GM12892 (cell line): ENCODE data around the gene RAD9B.
"Not testable (repeated sequence)": the region's sequence is repeated elsewhere in the genome, so short reads cannot be mapped to it uniquely, and the experiment has no call there.

ENCODE experiments used
- DNase-seq: peaks from one replicate; pipeline ENCODE4 v3.0.0; 2011; ENCODE audit not compliant: insufficient read length
- FAIRE-seq: peaks from 2 replicates; lab custom pipeline; 2011; peaks lifted over from hg19 to GRCh38; lab: Jason Lieb, UNC
- POLR2A ChIP-seq: IDR thresholded peaks from 2 replicates; pipeline ENCODE4 v1.6.1; 2011; ENCODE audit warnings: low read depth, low read length, control low read depth
- POLR2AphosphoS5 ChIP-seq: IDR thresholded peaks from 2 replicates; pipeline ENCODE4 v1.6.1; 2011; ENCODE audit warnings: low read depth, low read length, control low read depth
- TAF1 ChIP-seq: IDR thresholded peaks from 2 replicates; pipeline ENCODE4 v1.6.1; 2011; ENCODE audit warnings: low read depth, mild to moderate bottlenecking, control low read depth, low read length, borderline replicate concordance

Gene RAD9B

GRCh38 chr12:110533607-110534006, 31.5 kb downstream of the RAD9B start:
- TF ChIP-seq TAF1 (no peak), POLR2A (no peak), POLR2AphosphoS5 (no peak)
- DNase-seq, result no peak
- FAIRE-seq, result no peak

DNA sequence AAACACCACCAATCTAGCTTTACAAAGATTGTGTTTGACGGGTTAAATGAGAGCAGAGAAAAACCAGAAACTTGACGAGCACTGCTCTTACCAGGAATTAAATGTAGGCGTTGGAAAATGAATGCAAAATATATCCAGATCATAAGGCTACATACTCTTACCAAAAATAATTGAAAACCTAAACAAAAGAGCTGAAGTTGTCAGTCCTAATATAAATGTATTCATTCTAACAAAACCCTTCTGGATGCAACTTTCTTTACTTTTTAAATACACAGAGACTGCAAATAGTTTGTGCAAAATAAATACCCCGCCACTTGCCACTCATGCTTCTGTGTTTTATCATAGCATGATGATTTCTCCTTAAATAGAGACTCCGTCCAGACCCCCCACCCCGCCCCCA, 32.7 kb downstream of the RAD9B start:
- FAIRE-seq (no peak), DNase-seq (no peak)
- TF ChIP-seq POLR2A (no peak), TAF1 (no peak), POLR2AphosphoS5 (no peak)

GRCh38 chr12:110536834-110537604, 34.9 kb downstream of the RAD9B start:
- no peak for TF ChIP-seq TAF1
- TF ChIP-seq POLR2AphosphoS5, result no peak
- no peak for TF ChIP-seq POLR2A
- DNase-seq (no peak), FAIRE-seq (no peak)

DNA sequence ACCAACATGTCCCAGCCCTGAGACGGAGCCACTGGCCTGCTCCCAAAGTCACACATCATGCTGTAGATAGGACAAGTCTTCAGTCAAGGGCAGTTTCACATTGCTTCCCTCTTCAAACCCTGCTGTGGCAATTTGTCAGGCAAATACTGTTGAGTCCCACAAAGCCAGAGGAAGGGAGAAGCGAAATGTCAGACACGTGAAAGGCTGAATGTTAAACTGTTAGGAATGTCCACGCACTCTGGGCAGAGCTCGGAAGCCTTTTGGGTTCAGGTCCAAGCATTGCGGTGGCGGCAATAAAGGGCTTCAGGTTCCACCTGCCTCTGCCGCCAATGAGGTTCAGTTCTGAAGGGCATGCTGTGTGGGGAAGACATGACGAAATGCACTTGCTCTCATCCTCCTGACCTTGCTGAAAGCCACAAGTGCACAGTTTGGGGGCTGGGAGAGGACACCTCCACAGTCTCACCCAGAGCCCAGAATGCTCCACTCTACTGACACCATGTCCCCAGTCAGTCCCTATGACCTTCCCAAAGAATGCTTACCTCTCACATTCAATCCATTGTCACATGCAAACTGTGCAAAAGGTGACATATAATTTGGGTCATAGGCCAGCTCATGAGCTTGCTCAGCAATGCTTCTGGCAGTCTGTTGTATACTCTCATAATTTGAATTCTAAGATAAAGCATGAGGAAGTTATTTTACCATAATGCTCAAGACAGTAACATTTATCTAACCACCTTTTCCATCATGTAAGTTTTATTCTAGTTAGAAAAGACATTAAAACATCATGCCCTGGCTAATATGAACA, 35.7 kb downstream of the RAD9B start:
- TF ChIP-seq POLR2AphosphoS5 (no peak), TAF1 (no peak), POLR2A (no peak)
- DNase-seq (no peak), FAIRE-seq (no peak)

DNA sequence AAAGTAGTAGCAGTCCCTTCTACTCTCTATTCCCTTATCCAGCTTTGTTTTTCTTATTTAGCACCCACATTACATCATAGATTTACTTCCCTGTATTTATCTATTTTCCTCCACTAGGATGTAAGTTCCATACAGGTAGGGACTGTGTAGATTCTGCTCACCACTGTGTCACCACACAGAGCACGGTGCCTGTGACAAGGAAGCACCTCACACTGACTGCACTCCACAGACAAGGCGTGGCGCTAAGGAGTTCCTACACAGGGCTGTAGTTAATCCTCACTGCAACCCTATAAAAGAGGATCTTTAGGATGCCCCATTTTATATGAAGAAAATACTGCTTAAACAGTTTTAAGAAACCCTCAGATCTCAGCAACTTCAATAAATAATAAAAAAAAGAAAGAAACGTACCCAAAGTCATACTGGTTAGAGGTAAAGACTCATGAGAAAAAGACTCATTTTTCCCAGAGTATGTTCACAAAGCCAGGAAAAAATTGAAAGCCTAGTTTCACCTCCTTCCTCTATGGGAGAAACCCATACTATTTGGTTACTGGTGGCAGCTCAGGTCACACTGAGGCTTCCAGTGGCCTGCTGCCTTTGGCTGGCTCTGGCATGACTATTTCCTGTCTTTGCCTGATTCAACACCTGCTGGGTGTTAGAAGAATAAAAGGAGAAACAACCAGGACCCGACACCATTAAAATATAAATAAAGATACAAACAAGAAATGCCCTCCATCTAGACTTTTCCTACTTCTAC, 36.9 kb downstream of the RAD9B start:
- TF ChIP-seq POLR2AphosphoS5 (no peak), POLR2A (no peak), TAF1 (no peak)
- FAIRE-seq (no peak), DNase-seq (no peak)

DNA sequence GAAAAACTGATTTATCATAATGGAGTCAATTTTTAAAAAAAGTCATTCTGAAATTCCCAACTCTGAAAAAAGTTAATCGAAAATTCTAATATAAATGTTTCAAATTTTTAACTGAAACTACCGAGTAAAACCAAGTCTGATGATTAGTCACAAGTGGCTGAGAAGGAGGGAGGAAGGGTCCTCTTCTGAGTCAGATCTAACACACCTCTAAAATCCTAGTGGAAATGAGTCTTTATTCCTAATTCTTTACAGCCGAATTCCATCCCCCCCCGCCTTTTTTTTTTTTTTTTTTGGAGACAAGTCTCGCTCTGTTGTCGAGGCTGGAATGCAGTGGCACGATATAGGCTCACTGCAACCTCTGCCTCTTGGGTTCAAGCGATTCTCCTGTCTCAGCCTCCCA, 37.9 kb downstream of the RAD9B start:
- no peak for DNase-seq
- FAIRE-seq, result no peak

GRCh38 chr12:110543252-110543959, 41.3 kb downstream of the RAD9B start:
- TF ChIP-seq POLR2A, result no peak
- TF ChIP-seq TAF1, result no peak
- TF ChIP-seq POLR2AphosphoS5, result no peak
- DNase-seq (no peak), FAIRE-seq (no peak)

More for the DNA sequence above, 37.9 kb downstream of the RAD9B start:
- TF ChIP-seq POLR2A, result no peak
- TF ChIP-seq TAF1, result no peak
- no peak for TF ChIP-seq POLR2AphosphoS5

DNA sequence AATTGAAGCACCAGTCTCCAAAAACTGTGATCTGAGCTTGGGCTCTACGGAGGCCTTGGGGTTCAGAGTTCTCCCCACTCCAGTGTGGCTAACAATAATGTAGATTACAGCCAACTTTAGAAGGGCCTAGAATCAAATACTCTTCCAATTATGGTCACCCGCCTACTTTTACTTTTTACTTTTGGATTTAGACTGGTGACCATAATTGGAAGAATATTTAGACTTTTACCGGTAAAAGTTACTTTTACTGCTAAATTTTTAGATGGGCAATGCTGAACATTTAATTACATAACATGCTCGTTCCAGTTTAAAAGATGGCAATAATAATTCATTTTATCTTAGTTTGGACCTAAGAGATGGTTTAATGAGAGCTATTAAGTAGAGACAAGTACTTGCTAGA, 41.8 kb downstream of the RAD9B start:
- FAIRE-seq (no peak), DNase-seq (no peak)
- no peak for TF ChIP-seq POLR2A
- TF ChIP-seq TAF1, result no peak
- no peak for TF ChIP-seq POLR2AphosphoS5

DNA sequence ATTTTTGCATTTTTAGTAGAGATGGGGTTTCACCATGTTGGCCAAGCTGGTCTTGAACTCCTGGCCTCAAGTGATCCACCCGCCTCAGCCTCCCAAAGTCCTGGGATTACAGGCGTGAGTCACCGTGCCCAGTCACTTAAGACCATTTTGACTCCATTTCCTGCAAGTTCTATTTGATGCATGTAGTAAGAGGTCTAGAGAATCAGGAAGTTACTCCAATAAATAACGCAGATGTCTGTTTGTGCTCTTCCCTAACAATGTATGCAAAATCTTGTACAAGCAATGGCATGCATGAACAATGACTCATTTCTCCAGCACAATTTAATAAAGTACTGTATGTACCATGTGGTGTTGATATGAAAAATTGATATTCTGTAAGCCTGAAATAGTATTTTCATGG, 43.1 kb downstream of the RAD9B start:
- DNase-seq, FAIRE-seq: not testable (repeated sequence)

DNA sequence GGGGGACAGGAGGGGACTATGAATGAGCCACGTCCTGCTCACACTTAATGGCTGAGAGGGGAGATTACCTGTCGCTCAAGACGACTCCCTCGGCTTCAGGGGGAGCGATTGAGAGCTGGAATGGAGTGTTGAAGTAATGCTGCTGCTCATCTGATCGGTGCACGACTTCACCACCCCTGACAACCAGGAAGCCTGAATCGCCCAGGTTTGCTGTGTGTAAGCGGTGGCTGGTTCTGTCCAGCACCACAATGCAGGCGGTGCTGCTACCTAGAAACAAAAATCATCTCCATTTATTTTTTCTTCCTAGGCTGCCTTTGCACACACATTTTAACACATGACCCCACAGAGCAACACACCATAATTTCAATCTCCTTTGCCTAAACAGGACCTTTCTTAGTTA, 43.7 kb downstream of the RAD9B start:
- no peak for TF ChIP-seq TAF1
- TF ChIP-seq POLR2A, result no peak
- TF ChIP-seq POLR2AphosphoS5, result no peak
- FAIRE-seq, result no peak
- no peak for DNase-seq

- no peak for FAIRE-seq
- no peak for TF ChIP-seq POLR2AphosphoS5
- TF ChIP-seq TAF1, result no peak
- TF ChIP-seq POLR2A, result no peak
- no peak for DNase-seq
Observed at GRCh38 chr12:110546339-110546738, 44.2 kb downstream of the RAD9B start.
